Common myeloid progenitor, CD34-positive (primary cell): ENCODE measurements around the gene PI4KA.
"Not testable (repeated sequence)": the region's sequence is repeated elsewhere in the genome, so short reads cannot be mapped to it uniquely, and the experiment has no call there.

ENCODE experiments used
- CTCF ChIA-PET: fragments of 350-600 bp; sonication (Branson Sonifier 250); formaldehyde crosslinking; loops from one replicate; lab custom pipeline; 2021; ENCODE audit warnings: antibody characterized with exemption; lab: Charles Lee
- POLR2A ChIA-PET: fragments of 350-600 bp; sonication (Branson Sonifier 250); formaldehyde crosslinking; loops from one replicate; lab custom pipeline; 2021; ENCODE audit warnings: antibody characterized with exemption; lab: Charles Lee
- DNase-seq, 3 donors: peaks; one replicate each; pipeline versions ENCODE4 v3.0.0 to v3.0.0-alpha.2; 2013
- H3K27ac ChIP-seq, 2 experiments: 1 replicate in 1 of 2; 2 replicates in 1 of 2; pipeline ENCODE4 v1.7.0; 2013; ENCODE audit warnings: inconsistent platforms in 2 of 2, low read length in 2 of 2, mild to moderate bottlenecking in 2 of 2, low read depth in 1 of 2, moderate library complexity in 1 of 2; ENCODE audit not compliant: severe bottlenecking in 2 of 2, insufficient read depth in 1 of 2, poor library complexity in 1 of 2
- H3K27me3 ChIP-seq, 5 experiments: replicated peaks in 2 of 5; 1 replicate in 3 of 5; 2 replicates in 2 of 5; pipeline versions ENCODE4 v1.6.1 to v1.7.0; 2013; ENCODE audit warnings: low read length in 4 of 5, mild to moderate bottlenecking in 2 of 5, moderate library complexity in 2 of 5, inconsistent platforms in 1 of 5; ENCODE audit not compliant: insufficient read depth in 5 of 5, control insufficient read depth in 4 of 5
- H3K36me3 ChIP-seq, 4 experiments: 1 replicate in 2 of 4; 2 replicates in 2 of 4; pipeline versions ENCODE4 v1.6.1 to v1.7.0; 2013; ENCODE audit warnings: low read length in 3 of 4, control low read depth in 1 of 4, mild to moderate bottlenecking in 1 of 4; ENCODE audit not compliant: control insufficient read depth in 4 of 4, insufficient read depth in 4 of 4
- H3K4me1 ChIP-seq, 4 experiments: 1 replicate in 3 of 4; 2 replicates in 1 of 4; pipeline versions ENCODE4 v1.6.1 to v1.7.1; 2013; ENCODE audit warnings: low read length in 3 of 4, mild to moderate bottlenecking in 3 of 4, control low read depth in 1 of 4, inconsistent platforms in 1 of 4, moderate library complexity in 1 of 4; ENCODE audit not compliant: control insufficient read depth in 4 of 4, insufficient read depth in 4 of 4; ENCODE audit errors: control extremely low read depth in 1 of 4
- H3K4me3 ChIP-seq, 7 experiments: 1 replicate in 4 of 7; 2 replicates in 3 of 7; pipeline versions ENCODE4 v1.5.1 to v1.7.0; 2013; ENCODE audit warnings: mild to moderate bottlenecking in 7 of 7, low read length in 6 of 7, moderate library complexity in 6 of 7, inconsistent platforms in 2 of 7, low read depth in 2 of 7, control low read depth in 1 of 7; ENCODE audit not compliant: insufficient read depth in 4 of 7, control insufficient read depth in 1 of 7; ENCODE audit errors: extremely low read depth in 1 of 7
- H3K9me3 ChIP-seq, 5 experiments: 1 replicate in 4 of 5; 2 replicates in 1 of 5; pipeline versions ENCODE4 v1.6.1 to v1.7.1; 2013; ENCODE audit warnings: low read length in 4 of 5, mild to moderate bottlenecking in 2 of 5, inconsistent platforms in 1 of 5, low read depth in 1 of 5, moderate library complexity in 1 of 5; ENCODE audit not compliant: control insufficient read depth in 4 of 5, insufficient read depth in 2 of 5; ENCODE audit errors: control extremely low read depth in 1 of 5
- WGBS: methylation state at CpG from one replicate; pipeline ENCODE4 v1.1.5; 2013; ENCODE audit not compliant: insufficient coverage; 5-methylcytosine and 5-hydroxymethylcytosine counted together

Gene PI4KA

GRCh38 chr22:20694256-20694655, 164.4 kb downstream of the PI4KA start:
- H3K4me3 ChIP-seq, POLR2A ChIA-PET, H3K36me3 ChIP-seq, H3K9me3 ChIP-seq, H3K4me1 ChIP-seq, DNase-seq, H3K27ac ChIP-seq, CTCF ChIA-PET, H3K27me3 ChIP-seq: not testable (repeated sequence)
- no CpG with 5 or more reads among the region's 14 CpGs for WGBS

- POLR2A ChIA-PET, CTCF ChIA-PET, H3K27me3 ChIP-seq, H3K4me3 ChIP-seq, H3K27ac ChIP-seq, DNase-seq, H3K9me3 ChIP-seq, H3K4me1 ChIP-seq, H3K36me3 ChIP-seq: not testable (repeated sequence)
- WGBS = 100% methylated on average over 3 of the region's 7 CpGs
Observed at GRCh38 chr22:20692926-20693325, 165.7 kb downstream of the PI4KA start.

GRCh38 chr22:20690586-20691317, 167.9 kb downstream of the PI4KA start:
- CTCF ChIA-PET, H3K36me3 ChIP-seq, H3K4me1 ChIP-seq, H3K4me3 ChIP-seq, DNase-seq, H3K9me3 ChIP-seq, H3K27ac ChIP-seq, H3K27me3 ChIP-seq, POLR2A ChIA-PET: not testable (repeated sequence)
- WGBS = 97% methylated on average over 10 of the region's 15 CpGs

GRCh38 chr22:20687356-20688172, 171.0 kb downstream of the PI4KA start:
- H3K27ac ChIP-seq, H3K27me3 ChIP-seq, CTCF ChIA-PET, H3K9me3 ChIP-seq, H3K36me3 ChIP-seq, H3K4me3 ChIP-seq, H3K4me1 ChIP-seq, DNase-seq: not testable (repeated sequence)
- POLR2A ChIA-PET = interaction anchor here (0.6 kb wide), 1 partner anchor 1408 kb away, joined by 4 read pairs; no protein-coding TSS in a partner anchor
- WGBS = 100% methylated on average over 5 of the region's 29 CpGs

- DNase-seq, H3K36me3 ChIP-seq, H3K27me3 ChIP-seq, CTCF ChIA-PET, H3K27ac ChIP-seq, H3K4me1 ChIP-seq, H3K9me3 ChIP-seq, H3K4me3 ChIP-seq, POLR2A ChIA-PET: not testable (repeated sequence)
- WGBS = 90% methylated on average over 7 of the region's 11 CpGs
Observed at GRCh38 chr22:20685764-20686163, 172.8 kb downstream of the PI4KA start.

GRCh38 chr22:20678792-20679435, 179.7 kb downstream of the PI4KA start:
- H3K36me3 ChIP-seq, H3K27ac ChIP-seq, CTCF ChIA-PET, H3K4me1 ChIP-seq, H3K27me3 ChIP-seq, POLR2A ChIA-PET, H3K9me3 ChIP-seq, H3K4me3 ChIP-seq, DNase-seq: not testable (repeated sequence)
- WGBS = 100% methylated on average over 1 of the region's 13 CpGs
